Fibroblast of skin of scalp (primary cell): ENCODE results near the gene FAM111A.

Experiments used
- DNase-seq: peaks from one replicate; pipeline ENCODE4 v3.0.0-alpha.2; 2013

The FAM111A gene

DNA sequence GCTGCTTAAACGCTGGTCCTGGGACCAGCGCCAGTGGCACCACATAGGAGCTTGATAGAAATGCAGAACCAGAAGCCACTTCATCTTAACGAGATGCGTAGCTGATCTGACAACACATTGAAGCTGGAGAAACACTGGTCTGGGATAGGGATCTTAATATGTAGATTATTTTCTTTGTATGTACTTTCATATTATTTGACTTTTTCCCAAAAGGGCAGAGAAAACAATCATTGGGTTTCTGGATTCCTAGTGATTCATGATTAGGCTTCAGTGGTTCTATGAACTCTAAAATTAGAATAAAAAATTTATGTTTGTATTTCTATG lies 57.7 kb downstream of the FAM111A start:
- no peak for DNase-seq

DNA sequence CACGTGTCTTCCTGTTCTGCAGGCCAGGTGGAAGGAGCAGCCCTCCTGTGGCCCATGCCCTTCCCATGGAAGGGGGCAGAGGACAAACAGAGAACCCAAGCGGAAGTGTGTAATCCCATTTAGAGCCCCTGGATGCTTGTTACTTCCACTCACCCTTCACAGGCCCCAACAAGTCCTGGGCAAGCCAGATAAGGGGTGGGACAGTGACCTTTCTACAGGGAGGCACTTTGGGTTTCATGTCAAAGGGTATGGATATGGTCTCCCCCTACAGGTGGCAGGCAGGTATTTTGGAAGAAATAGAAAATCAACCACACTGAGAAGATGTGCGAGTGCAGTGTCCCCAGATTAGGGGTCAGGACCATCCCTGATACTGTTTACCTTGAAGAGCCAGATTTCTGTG lies 58.7 kb downstream of the FAM111A start:
- DNase-seq, result no peak
